A673 (cell line): Measurements from ENCODE around the gene MRS2. TPM values are rescaled to one million over a fixed set of nuclear protein-coding genes. Genes with fewer than 3 reads are reported as not detected.
"Not testable (repeated sequence)": the region's sequence is repeated elsewhere in the genome, so short reads cannot be mapped to it uniquely, and the experiment has no call there.

Source experiments
- BruUV-seq: library from RNA; stranded (reverse); fragments of 400-500 nt; replicated peaks from 2 replicates; lab custom pipeline; 2021; lab: Mats Ljungman, UMichigan
- CTCF ChIA-PET: fragments of 300-600 bp; sonication (Branson Sonifier 250); formaldehyde crosslinking; loops from one replicate; lab custom pipeline; 2022; ENCODE audit warnings: antibody characterized with exemption; lab: Charles Lee
- POLR2A ChIA-PET: fragments of 300-600 bp; sonication (Branson Sonifier 250); formaldehyde crosslinking; loops from one replicate; lab custom pipeline; 2022; ENCODE audit warnings: antibody characterized with exemption; ENCODE audit not compliant: low non-redundant PET; lab: Charles Lee
- DNase-seq: peaks from one replicate; pipeline ENCODE4 v3.0.0-alpha.2; 2015; ENCODE audit warnings: low spot score
- H3K27ac ChIP-seq: fragments of 200-600 bp; sonication (generic); 2 replicates; pipeline ENCODE4 v1.5.1; 2016; ENCODE audit warnings: mixed run types, low read depth, mild to moderate bottlenecking, mixed read lengths, antibody characterized with exemption, low read length; ENCODE audit not compliant: poor library complexity, severe bottlenecking
- H3K27me3 ChIP-seq: fragments of 200-600 bp; sonication (generic); replicated peaks from 2 replicates; pipeline ENCODE4 v1.6.1; 2017; ENCODE audit warnings: mixed run types, low read depth, mild to moderate bottlenecking, mixed read lengths, antibody characterized with exemption, low read length; ENCODE audit not compliant: insufficient read depth, poor library complexity
- H3K36me3 ChIP-seq: fragments of 200-600 bp; sonication (generic); 2 replicates; pipeline ENCODE4 v1.6.1; 2016; ENCODE audit warnings: mixed run types, mild to moderate bottlenecking, mixed read lengths, antibody characterized with exemption, low read length; ENCODE audit not compliant: insufficient read depth, poor library complexity, severe bottlenecking
- H3K4me1 ChIP-seq: fragments of 200-600 bp; sonication (generic); 2 replicates; pipeline ENCODE4 v1.6.1; 2017; ENCODE audit warnings: mixed run types, mild to moderate bottlenecking, mixed read lengths, antibody characterized with exemption, low read length; ENCODE audit not compliant: insufficient read depth, poor library complexity, severe bottlenecking
- H3K4me3 ChIP-seq: fragments of 200-600 bp; sonication (generic); 2 replicates; pipeline ENCODE4 v1.5.1; 2016; ENCODE audit warnings: low read depth, mixed run types, mild to moderate bottlenecking, mixed read lengths, low read length; ENCODE audit not compliant: poor library complexity, severe bottlenecking
- H3K9me3 ChIP-seq: fragments of 200-600 bp; sonication (generic); 2 replicates; pipeline ENCODE4 v1.6.1; 2016; ENCODE audit warnings: mixed run types, low read depth, mild to moderate bottlenecking, mixed read lengths, antibody characterized with exemption, low read length; ENCODE audit not compliant: poor library complexity, severe bottlenecking
- EZH2 ChIP-seq: fragments of 200-600 bp; sonication (generic); IDR thresholded peaks from 2 replicates; pipeline ENCODE4 v1.6.1; 2017; ENCODE audit warnings: borderline replicate concordance, low read depth, mild to moderate bottlenecking, mixed read lengths, antibody characterized with exemption, low read length; ENCODE audit not compliant: poor library complexity, severe bottlenecking
- intact Hi-C: fragments of 100-400 bp; cut with micrococcal nuclease; formaldehyde crosslinking; loops from one replicate; pipeline ENCODE4 v1.10.0; 2022; ENCODE audit not compliant: unreplicated experiment
- total RNA-seq: library from RNA; stranded (reverse); gene quantifications from 2 replicates; pipeline ENCODE4 v1.2.3, GENCODE V29; 2021
- TF ChIP-seq, protein P1 (sequence below): fragments of 300-800, 200-600 bp; sonication (generic); conservative IDR thresholded peaks from 2 replicates; pipeline ENCODE4 v1.5.1; 2017; ENCODE audit warnings: low read depth, mild to moderate bottlenecking, antibody characterized with exemption, low read length, moderate library complexity, mixed read lengths

Gene MRS2
- total RNA-seq, 1 experiment from 2014 or later: 46.6 TPM

DNA sequence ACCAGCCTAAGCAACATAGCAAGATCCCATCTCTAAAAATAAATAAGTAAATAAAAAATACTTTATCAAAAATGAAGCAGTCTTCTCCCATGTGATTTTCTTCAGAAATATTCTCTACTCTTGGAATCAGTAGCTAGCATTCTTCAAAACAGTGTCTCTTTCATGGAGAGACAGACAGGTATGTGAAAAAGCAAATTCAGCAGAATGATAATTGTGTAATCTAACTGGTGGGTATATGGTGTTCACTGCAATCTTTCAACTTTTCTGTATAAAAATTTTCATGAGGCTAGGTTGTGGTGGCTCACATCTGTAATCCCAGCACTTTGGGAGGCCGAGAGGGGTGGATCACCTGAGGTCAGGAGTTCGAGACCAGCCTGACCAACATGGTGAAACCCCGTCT is 7.9 kb downstream of the MRS2 start:
- no peak overlapping the region for H3K27ac ChIP-seq
- DNase-seq: no peak
- BruUV-seq: no TSS peak
- H3K4me3 ChIP-seq: no peak overlapping the region
- H3K9me3 ChIP-seq: no peaks in the 10 kb centered on the region
- intact Hi-C loops: no loop called here
- TF ChIP-seq, protein P1, sequence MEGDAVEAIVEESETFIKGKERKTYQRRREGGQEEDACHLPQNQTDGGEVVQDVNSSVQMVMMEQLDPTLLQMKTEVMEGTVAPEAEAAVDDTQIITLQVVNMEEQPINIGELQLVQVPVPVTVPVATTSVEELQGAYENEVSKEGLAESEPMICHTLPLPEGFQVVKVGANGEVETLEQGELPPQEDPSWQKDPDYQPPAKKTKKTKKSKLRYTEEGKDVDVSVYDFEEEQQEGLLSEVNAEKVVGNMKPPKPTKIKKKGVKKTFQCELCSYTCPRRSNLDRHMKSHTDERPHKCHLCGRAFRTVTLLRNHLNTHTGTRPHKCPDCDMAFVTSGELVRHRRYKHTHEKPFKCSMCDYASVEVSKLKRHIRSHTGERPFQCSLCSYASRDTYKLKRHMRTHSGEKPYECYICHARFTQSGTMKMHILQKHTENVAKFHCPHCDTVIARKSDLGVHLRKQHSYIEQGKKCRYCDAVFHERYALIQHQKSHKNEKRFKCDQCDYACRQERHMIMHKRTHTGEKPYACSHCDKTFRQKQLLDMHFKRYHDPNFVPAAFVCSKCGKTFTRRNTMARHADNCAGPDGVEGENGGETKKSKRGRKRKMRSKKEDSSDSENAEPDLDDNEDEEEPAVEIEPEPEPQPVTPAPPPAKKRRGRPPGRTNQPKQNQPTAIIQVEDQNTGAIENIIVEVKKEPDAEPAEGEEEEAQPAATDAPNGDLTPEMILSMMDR: no peak
- no peak for TF ChIP-seq EZH2
- peaks cover 92% of the 10 kb centered on the region for H3K36me3 ChIP-seq
- H3K4me1 ChIP-seq: no peaks in the 10 kb centered on the region
- H3K27me3 ChIP-seq: no peaks in the 10 kb centered on the region
- CTCF ChIA-PET: no interaction called here
- POLR2A ChIA-PET: no interaction called here

DNA sequence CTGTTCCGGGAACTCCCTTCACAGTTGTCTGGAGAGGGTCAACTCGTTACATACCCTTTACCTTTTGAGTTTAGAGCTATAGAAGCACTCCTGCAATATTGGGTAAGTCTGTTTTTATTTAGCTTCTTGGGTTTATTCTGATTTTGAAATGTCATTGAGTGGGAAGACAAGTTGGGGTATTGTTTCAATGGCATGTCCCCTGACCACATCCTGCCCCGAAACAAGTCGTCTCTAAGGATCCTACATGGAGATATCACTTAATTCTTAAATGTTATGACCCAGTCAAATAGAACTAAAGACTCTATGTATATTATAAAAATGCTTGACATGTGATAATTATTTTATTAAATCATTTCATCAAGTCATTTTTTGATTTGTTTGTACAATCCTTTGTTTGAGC is 9.6 kb downstream of the MRS2 start:
- CTCF ChIA-PET: no interaction called here
- peaks cover 93% of the 10 kb centered on the region for H3K36me3 ChIP-seq
- POLR2A ChIA-PET: no interaction called here
- TF ChIP-seq EZH2: no peak
- TF ChIP-seq, protein P1: no peak
- intact Hi-C loops: no loop called here
- no TSS peak for BruUV-seq
- H3K4me3 ChIP-seq: no peak overlapping the region
- no peaks in the 10 kb centered on the region for H3K27me3 ChIP-seq
- no peaks in the 10 kb centered on the region for H3K9me3 ChIP-seq
- H3K27ac ChIP-seq: no peak overlapping the region
- no peaks in the 10 kb centered on the region for H3K4me1 ChIP-seq
- no peak for DNase-seq

DNA sequence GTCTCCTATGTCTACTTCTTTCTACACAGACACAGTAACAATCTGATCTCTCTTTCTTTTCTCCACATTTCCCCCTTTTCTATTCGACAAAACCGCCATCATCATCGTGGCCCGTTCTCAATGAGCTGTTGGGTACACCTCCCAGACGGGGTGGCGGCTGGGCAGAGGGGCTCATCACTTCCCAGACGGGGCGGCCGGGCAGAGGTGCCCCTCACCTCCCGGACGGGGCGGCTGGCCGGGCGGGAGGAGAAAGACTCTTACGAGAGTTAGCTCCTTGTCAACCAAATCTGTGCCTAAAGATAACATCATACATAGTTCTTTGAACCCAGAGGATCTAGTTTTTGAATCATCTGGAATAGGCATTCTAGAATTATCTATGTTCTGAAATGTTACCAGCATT is 11.8 kb downstream of the MRS2 start:
- peaks cover 93% of the 10 kb centered on the region for H3K36me3 ChIP-seq
- intact Hi-C loops, DNase-seq: not testable (repeated sequence)

DNA sequence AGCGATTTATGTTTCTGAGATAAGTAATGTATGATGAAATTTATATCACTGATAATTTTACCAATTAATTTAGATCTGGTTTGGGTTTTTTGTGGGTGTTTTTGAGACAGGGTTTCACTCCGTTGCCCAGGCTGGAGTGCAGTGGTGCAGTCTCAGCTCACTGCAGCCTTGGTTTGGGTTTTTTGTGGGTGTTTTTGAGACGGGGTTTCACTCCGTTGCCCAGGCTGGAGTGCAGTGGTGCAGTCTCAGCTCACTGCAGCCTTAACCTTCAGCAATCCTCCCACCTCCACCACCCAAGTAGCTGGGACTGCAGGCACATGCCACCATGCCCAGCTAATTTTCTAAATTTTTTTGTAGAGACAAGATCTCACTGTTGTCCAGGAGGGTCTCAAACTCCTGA is 13.0 kb downstream of the MRS2 start:
- CTCF ChIA-PET: no interaction called here
- Histone ChIP-seq H3K4me3 (no peak overlapping the region), H3K4me1 (no peaks in the 10 kb centered on the region), H3K27ac (no peak overlapping the region), H3K36me3 (peaks cover 93% of the 10 kb centered on the region), H3K9me3 (no peaks in the 10 kb centered on the region), H3K27me3 (no peaks in the 10 kb centered on the region)
- TF ChIP-seq, protein P1: no peak
- TF ChIP-seq EZH2: no peak
- BruUV-seq: no TSS peak
- POLR2A ChIA-PET: no interaction called here
- intact Hi-C loops: no loop called here
- DNase-seq: no peak

More for the DNA sequence above, 11.8 kb downstream of the MRS2 start:
- BruUV-seq, H3K27me3 ChIP-seq, H3K4me3 ChIP-seq, H3K27ac ChIP-seq, H3K9me3 ChIP-seq, POLR2A ChIA-PET, CTCF ChIA-PET, H3K4me1 ChIP-seq: not testable (repeated sequence)
